ENCODE data around the gene POLR1C.

Gene POLR1C

DNA sequence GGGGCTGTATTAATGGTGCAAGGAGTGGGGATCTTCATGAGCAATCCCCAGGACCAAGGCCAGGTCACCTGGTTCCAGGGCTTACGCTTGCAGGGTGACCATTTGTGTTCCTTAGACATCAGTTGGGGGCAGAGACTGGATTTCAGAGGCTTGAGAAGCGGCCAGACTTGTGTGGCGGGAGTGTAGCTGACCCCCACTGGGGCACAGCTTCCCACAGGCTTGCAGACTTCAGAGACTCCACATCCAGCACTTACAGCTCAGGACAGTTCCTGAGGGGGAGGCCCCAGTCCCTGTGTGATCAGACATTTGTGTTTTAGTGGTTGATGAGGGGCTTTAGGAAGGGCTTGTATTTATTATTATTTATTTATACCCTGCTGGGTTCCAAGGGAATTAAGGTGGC lies 24.2 kb upstream of the POLR1C start:
- no peaks in the 10 kb centered on the region for H3K27me3 ChIP-seq (ENCODE audit: control insufficient read depth, insufficient read depth, low read length)
- no peaks in the 10 kb centered on the region for H3K36me3 ChIP-seq (ENCODE audit: control insufficient read depth, insufficient read depth, low read length)
- H2AFZ ChIP-seq, result no peak overlapping the region
- no peak overlapping the region for H3K4me3 ChIP-seq (ENCODE audit: low read depth, low read length)
- H3K4me1 ChIP-seq, result peaks cover 2% of the 10 kb centered on the region
- no peak overlapping the region for H3K27ac ChIP-seq
- no peaks in the 10 kb centered on the region for H3K9me3 ChIP-seq (ENCODE audit: control insufficient read depth, low read length)
- TF ChIP-seq, protein P1, sequence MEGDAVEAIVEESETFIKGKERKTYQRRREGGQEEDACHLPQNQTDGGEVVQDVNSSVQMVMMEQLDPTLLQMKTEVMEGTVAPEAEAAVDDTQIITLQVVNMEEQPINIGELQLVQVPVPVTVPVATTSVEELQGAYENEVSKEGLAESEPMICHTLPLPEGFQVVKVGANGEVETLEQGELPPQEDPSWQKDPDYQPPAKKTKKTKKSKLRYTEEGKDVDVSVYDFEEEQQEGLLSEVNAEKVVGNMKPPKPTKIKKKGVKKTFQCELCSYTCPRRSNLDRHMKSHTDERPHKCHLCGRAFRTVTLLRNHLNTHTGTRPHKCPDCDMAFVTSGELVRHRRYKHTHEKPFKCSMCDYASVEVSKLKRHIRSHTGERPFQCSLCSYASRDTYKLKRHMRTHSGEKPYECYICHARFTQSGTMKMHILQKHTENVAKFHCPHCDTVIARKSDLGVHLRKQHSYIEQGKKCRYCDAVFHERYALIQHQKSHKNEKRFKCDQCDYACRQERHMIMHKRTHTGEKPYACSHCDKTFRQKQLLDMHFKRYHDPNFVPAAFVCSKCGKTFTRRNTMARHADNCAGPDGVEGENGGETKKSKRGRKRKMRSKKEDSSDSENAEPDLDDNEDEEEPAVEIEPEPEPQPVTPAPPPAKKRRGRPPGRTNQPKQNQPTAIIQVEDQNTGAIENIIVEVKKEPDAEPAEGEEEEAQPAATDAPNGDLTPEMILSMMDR (IDR thresholded peaks at IDR 0.05), result no peak
- H3K4me2 ChIP-seq (ENCODE audit: low read length), result no peak overlapping the region
- H3K79me2 ChIP-seq, result peaks cover 24% of the 10 kb centered on the region
- H3K9ac ChIP-seq, result no peak overlapping the region

GRCh38 chr6:43493230-43493629 lies 23.7 kb upstream of the POLR1C start:
- Histone ChIP-seq H3K4me2 (ENCODE audit: low read length) (no peak overlapping the region), H3K79me2 (peaks cover 24% of the 10 kb centered on the region), H3K9ac (no peak overlapping the region), H3K4me3 (ENCODE audit: low read depth, low read length) (no peak overlapping the region), H3K27me3 (ENCODE audit: control insufficient read depth, insufficient read depth, low read length) (no peaks in the 10 kb centered on the region), H3K9me3 (ENCODE audit: control insufficient read depth, low read length) (no peaks in the 10 kb centered on the region), H3K27ac (no peak overlapping the region), H3K36me3 (ENCODE audit: control insufficient read depth, insufficient read depth, low read length) (no peaks in the 10 kb centered on the region), H2AFZ (no peak overlapping the region), H3K4me1 (peaks cover 2% of the 10 kb centered on the region)
- TF ChIP-seq, protein P1 (IDR thresholded peaks at IDR 0.05), result no peak

DNA sequence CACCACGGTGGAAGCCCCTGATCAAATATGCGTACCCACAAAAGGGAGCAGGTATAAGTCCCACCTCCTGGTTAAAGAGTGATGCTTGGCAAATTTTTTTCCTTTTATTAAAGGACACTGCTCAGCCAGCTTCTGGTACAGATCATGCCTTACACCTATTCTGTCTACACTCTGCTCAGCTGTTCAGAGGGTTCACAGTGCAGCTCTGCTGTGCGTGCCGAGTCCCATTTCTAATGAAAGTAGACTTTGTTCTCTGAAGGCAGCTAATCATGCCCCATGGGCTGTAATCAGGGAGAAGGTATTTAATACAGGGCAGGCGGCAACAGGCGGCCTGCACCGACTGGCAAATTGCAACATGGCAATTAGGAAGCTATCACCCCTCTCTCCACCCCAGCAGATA lies 23.1 kb upstream of the POLR1C start:
- H3K36me3 ChIP-seq (ENCODE audit: control insufficient read depth, insufficient read depth, low read length), result no peaks in the 10 kb centered on the region
- H3K9ac ChIP-seq, result no peak overlapping the region
- H3K4me2 ChIP-seq (ENCODE audit: low read length), result no peak overlapping the region
- H3K4me3 ChIP-seq (ENCODE audit: low read depth, low read length), result no peak overlapping the region
- peaks cover 24% of the 10 kb centered on the region for H3K79me2 ChIP-seq
- H3K4me1 ChIP-seq, result peaks cover 2% of the 10 kb centered on the region
- TF ChIP-seq, protein P1 (IDR thresholded peaks at IDR 0.05), result no peak
- H3K27me3 ChIP-seq (ENCODE audit: control insufficient read depth, insufficient read depth, low read length), result no peaks in the 10 kb centered on the region
- H2AFZ ChIP-seq, result no peak overlapping the region
- H3K27ac ChIP-seq, result no peak overlapping the region
- H3K9me3 ChIP-seq (ENCODE audit: control insufficient read depth, low read length), result no peaks in the 10 kb centered on the region

GRCh38 chr6:43494321-43494720 lies 22.6 kb upstream of the POLR1C start:
- Histone ChIP-seq H3K9ac (no peak overlapping the region), H3K27ac (no peak overlapping the region), H2AFZ (no peak overlapping the region), H3K4me2 (ENCODE audit: low read length) (no peak overlapping the region), H3K4me1 (peaks cover 2% of the 10 kb centered on the region), H3K79me2 (peaks cover 20% of the 10 kb centered on the region), H3K9me3 (ENCODE audit: control insufficient read depth, low read length) (no peaks in the 10 kb centered on the region), H3K27me3 (ENCODE audit: control insufficient read depth, insufficient read depth, low read length) (no peaks in the 10 kb centered on the region), H3K36me3 (ENCODE audit: control insufficient read depth, insufficient read depth, low read length) (no peaks in the 10 kb centered on the region), H3K4me3 (ENCODE audit: low read depth, low read length) (no peak overlapping the region)
- TF ChIP-seq, protein P1 (IDR thresholded peaks at IDR 0.05), result no peak

DNA sequence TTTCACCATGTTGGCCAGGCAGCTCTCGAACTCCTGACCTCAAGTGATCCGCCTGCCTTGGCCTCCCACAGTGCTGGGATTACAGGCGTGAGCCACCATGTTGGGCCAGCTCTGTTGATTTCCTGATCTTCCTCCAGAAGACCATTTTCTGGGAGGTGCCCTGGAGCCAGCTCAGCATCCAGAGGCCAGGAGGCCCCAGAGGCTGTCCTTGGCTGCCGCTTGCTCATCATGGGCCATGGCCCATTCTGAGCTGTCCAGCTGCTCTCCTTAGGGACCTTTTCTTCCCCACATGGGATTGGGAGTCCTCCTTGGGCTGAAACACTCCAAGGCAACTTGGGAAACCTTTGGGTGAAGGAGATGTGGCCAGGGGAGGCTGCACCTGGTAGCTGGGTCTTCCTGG lies 22.1 kb upstream of the POLR1C start:
- Histone ChIP-seq H2AFZ (no peak overlapping the region), H3K4me3 (ENCODE audit: low read depth, low read length) (no peak overlapping the region), H3K4me1 (peaks cover 2% of the 10 kb centered on the region), H3K9ac (no peak overlapping the region), H3K79me2 (peaks cover 15% of the 10 kb centered on the region), H3K27ac (no peak overlapping the region), H3K4me2 (ENCODE audit: low read length) (no peak overlapping the region), H3K27me3 (ENCODE audit: control insufficient read depth, insufficient read depth, low read length) (no peaks in the 10 kb centered on the region), H3K9me3 (ENCODE audit: control insufficient read depth, low read length) (no peaks in the 10 kb centered on the region), H3K36me3 (ENCODE audit: control insufficient read depth, insufficient read depth, low read length) (no peaks in the 10 kb centered on the region)
- TF ChIP-seq, protein P1 (IDR thresholded peaks at IDR 0.05), result no peak

All from parathyroid adenoma (tissue), 2 donors.